Panc1 (cell line): ENCODE results near the gene ABHD2.

Source experiments
- CTCF ChIP-seq: fragments of 450-650 bp; IDR thresholded peaks from 2 replicates; pipeline ENCODE4 v1.5.1; 2017; ENCODE audit warnings: mild to moderate bottlenecking
- POLR2AphosphoS5 ChIP-seq: IDR thresholded peaks from 2 replicates; pipeline ENCODE4 v1.6.1; 2012; ENCODE audit warnings: mild to moderate bottlenecking, low read depth, low read length, moderate library complexity
- TCF7L2 ChIP-seq: IDR thresholded peaks from 2 replicates; pipeline ENCODE4 v1.6.1; 2011; ENCODE audit warnings: mild to moderate bottlenecking, low read depth, low read length, inconsistent platforms
- TF ChIP-seq, protein P1 (sequence below), 2 experiments: IDR thresholded peaks; 2 replicates each; pipeline ENCODE4 v1.6.1; 2011 to 2012; ENCODE audit warnings: low read depth in 2 of 2, control low read depth in 1 of 2, low read length in 1 of 2, mild to moderate bottlenecking in 1 of 2, moderate library complexity in 1 of 2; ENCODE audit not compliant: insufficient read depth in 1 of 2

- TF ChIP-seq CTCF: no peak
- no peak for TF ChIP-seq POLR2AphosphoS5
- TF ChIP-seq, protein P1, sequence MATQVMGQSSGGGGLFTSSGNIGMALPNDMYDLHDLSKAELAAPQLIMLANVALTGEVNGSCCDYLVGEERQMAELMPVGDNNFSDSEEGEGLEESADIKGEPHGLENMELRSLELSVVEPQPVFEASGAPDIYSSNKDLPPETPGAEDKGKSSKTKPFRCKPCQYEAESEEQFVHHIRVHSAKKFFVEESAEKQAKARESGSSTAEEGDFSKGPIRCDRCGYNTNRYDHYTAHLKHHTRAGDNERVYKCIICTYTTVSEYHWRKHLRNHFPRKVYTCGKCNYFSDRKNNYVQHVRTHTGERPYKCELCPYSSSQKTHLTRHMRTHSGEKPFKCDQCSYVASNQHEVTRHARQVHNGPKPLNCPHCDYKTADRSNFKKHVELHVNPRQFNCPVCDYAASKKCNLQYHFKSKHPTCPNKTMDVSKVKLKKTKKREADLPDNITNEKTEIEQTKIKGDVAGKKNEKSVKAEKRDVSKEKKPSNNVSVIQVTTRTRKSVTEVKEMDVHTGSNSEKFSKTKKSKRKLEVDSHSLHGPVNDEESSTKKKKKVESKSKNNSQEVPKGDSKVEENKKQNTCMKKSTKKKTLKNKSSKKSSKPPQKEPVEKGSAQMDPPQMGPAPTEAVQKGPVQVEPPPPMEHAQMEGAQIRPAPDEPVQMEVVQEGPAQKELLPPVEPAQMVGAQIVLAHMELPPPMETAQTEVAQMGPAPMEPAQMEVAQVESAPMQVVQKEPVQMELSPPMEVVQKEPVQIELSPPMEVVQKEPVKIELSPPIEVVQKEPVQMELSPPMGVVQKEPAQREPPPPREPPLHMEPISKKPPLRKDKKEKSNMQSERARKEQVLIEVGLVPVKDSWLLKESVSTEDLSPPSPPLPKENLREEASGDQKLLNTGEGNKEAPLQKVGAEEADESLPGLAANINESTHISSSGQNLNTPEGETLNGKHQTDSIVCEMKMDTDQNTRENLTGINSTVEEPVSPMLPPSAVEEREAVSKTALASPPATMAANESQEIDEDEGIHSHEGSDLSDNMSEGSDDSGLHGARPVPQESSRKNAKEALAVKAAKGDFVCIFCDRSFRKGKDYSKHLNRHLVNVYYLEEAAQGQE (IDR thresholded peaks at IDR 0.05; ENCODE audit: insufficient read depth in 1 of 2, low read depth in 2 of 2, low read length in 1 of 2): no peak
- no peak for TF ChIP-seq TCF7L2
Measured at GRCh38 chr15:89155656-89156055, 67.4 kb downstream of the ABHD2 start.
